Measurements from ENCODE around the gene JAKMIP3.

The JAKMIP3 gene

GRCh38 chr10:132065491-132066105, at the start of gene JAKMIP3:
TSS of gene JAKMIP3 (plus strand) at chr10:132065946. CDS start at chr10:132104809, 38,863 bp downstream.
- peak; percentile 88 for DNase-seq (ENCODE audit: low spot score)

- DNase-seq (ENCODE audit: low spot score), result no peak
Observed at GRCh38 chr10:132016514-132016913, 49.2 kb upstream of the JAKMIP3 start.

GRCh38 chr10:132018446-132018845, 47.3 kb upstream of the JAKMIP3 start:
- no peak for DNase-seq (ENCODE audit: low spot score)

GRCh38 chr10:132019366-132019765, 46.4 kb upstream of the JAKMIP3 start:
- DNase-seq (ENCODE audit: low spot score), result no peak

DNA sequence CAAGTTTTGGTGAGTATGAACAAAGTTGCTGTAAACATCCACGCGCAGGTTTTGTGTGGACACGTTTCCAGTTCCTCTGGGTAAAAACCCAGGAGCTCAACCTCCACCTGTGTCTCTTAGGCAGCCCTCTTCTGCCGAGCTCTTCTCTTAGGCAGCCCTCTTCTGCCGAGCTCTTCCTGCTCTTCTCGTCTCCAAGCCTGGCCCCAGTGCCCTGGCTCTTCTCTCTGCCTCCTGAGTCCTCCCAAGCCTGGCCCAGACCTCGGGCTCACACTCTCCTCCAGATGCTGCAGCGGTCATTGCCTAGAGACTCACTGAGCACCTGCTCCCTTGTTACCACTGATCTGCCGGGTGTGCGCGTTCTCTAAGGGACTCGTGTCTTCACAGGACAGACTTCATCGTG, 45.3 kb upstream of the JAKMIP3 start:
- DNase-seq (ENCODE audit: low spot score), result no peak

GRCh38 chr10:132021046-132021445, 44.7 kb upstream of the JAKMIP3 start:
- DNase-seq (ENCODE audit: low spot score), result no peak

GRCh38 chr10:132021504-132022143, 44.1 kb upstream of the JAKMIP3 start:
- DNase-seq (ENCODE audit: low spot score), result no peak

GRCh38 chr10:132022241-132022640, 43.5 kb upstream of the JAKMIP3 start:
- DNase-seq (ENCODE audit: low spot score), result no peak

GRCh38 chr10:132023092-132023811, 42.5 kb upstream of the JAKMIP3 start:
- DNase-seq (ENCODE audit: low spot score), result peak; percentile 76

- DNase-seq (ENCODE audit: low spot score), result no peak
Observed at GRCh38 chr10:132027423-132027983, 38.2 kb upstream of the JAKMIP3 start.

DNA sequence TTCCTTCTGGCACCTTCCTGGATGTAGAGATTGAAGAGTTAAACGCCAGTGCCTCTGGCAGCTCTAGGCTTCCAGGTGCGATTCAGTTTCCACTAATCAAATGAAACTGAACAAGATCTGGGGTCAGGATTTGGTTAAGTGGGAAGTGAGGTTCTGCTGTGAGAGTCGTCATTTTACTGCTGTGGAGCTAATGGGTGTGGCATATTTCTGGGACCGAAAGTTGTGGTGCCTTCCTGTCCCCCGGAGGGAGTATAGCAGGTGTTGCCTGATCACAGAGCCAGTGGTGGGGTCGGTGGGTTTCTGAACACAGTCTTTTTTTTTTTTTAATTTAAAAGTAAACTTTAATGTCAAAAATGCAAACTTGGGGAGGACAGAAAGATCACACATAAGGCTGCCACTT, 37.0 kb upstream of the JAKMIP3 start:
- DNase-seq (ENCODE audit: low spot score), result no peak

DNA sequence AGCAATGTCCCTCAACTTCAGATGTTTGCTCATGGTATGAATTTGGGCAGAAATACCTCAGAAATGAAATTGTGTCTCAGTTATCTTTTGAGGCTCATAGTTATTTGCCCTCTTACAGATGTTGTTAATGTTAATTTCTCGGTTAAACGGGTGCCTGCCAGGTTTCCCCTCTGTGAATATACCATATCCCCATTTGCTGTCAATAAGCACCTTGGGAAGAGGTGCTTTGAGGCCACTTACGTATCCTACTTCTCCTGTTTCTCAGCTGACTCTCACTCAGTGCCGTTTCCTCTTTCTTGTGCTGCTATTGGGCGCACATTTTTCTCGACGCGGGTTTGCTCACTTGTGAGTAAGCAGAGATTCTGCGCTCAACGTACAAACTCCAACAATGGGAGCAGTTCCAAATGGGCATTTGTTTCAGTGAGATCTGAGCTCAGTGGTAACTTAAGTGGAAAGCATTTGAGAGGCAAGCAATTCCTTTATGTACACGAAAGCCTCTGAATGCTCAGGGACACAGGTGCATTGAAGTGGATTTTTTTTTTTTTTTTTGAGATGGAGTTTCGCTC, 34.8 kb upstream of the JAKMIP3 start:
- no peak for DNase-seq (ENCODE audit: low spot score)

DNA sequence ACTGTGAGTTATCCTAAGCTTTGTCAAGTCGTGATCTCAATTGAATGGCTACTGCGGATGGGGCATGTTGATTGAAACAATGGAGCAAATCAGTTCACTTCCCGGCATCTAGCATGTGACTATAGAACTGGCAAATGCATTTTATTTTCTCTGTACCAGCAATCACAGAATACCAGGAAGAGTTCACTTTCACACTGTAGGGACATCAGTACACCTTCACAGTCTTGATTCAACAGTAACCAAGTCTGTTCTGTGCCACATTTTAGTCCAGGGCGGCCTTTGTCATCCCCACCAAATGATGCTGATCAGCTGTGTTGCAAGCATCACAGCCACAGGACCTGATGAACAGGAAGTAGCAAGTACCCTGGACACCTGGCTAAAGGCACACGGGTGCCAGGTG, 32.1 kb upstream of the JAKMIP3 start:
- no peak for DNase-seq (ENCODE audit: low spot score)

DNA sequence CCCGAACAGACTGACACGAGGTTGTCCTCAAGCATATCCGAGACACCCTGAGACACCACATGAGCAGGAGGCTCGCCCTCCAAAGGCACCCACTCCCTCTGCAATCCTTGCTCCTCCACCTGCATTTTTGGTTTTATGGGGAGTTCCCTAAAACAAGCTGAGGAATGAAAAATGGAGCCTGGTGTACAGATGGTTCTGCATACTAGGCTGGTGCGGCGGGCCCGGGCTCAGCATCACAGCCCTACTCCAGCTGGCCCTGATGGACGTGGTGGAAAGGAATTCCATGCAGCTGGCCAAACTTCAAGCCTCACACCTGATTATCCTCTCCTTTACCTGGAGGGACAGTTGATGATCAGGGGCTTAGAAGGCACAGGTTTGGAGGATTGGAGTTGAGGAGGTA, 30.3 kb upstream of the JAKMIP3 start:
- no peak for DNase-seq (ENCODE audit: low spot score)

DNA sequence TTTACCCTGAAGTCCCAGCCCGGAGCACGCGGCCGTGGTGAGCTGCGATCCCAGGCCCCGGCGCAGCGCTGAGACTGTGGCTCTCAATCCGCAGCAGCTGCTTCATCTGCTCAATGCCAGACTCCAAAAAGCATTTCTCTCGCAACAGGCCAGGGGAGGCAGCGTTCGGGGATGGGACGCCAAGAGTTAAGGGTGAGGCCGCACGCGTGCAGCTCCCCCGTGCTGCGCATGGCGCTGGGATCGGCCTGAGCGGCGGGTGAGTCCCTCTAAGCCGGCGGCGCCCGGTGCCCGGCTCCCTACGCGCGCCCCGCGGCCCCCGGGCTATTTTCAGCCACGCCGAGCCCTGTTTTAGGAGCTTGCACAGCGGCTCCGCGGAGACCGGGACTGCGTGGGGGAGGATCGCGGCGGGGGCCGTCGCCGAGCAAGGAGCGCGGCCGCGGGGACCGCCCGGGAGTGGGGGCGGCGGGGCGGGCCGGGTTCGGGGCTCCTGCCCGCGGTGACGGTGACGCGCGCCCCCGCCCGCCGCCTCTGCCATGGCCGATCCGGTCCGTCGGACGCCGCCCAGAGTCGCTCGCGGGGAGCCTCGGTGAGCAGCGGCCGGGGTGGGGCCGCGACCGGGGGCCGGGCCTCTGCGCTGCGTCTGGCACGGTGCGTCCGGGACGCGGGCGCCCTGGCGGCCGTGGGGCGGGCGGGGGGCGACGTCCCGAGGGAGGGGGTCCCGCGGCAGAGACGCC, 29.4 kb upstream of the JAKMIP3 start:
- DNase-seq (ENCODE audit: low spot score), result peak; percentile 25

GRCh38 chr10:132036887-132037675, 28.7 kb upstream of the JAKMIP3 start:
- peak; percentile 28 for DNase-seq (ENCODE audit: low spot score)

DNA sequence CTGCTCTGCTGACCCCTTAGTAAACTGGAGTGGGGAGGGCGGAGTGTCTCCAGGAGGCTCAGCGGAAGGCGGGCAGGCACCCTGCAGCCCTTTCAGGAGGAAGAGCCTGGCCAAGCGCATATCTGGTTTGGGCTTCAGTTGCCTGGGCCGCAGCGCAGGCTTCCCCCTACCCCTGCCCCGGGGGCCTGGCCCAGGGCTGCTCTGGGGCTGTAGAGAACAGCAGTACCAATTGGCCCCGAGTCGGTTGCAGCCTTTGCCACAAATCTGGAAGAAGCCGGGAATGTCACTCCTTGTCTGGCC, 28.1 kb upstream of the JAKMIP3 start:
- no peak for DNase-seq (ENCODE audit: low spot score)

DNA sequence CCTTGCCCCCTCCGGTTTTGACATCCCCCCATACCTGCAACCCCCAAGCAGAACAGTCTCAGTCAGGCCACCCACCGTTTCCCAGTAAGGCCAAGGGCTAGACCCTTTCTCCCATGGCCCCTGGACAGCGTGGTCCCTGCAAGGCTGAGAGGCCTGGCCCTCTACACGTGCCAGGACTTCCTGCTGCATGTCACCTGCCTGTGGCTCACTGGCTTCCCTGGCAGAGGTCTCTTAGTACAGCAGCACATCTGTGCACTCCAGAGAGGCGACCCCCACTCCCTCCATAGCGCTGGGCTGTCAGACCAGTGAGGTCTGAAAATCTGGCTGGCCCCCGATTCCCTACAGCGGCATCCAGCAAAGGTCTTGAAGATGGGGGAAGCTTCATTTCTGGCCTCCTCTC, 26.4 kb upstream of the JAKMIP3 start:
- DNase-seq (ENCODE audit: low spot score), result no peak

DNA sequence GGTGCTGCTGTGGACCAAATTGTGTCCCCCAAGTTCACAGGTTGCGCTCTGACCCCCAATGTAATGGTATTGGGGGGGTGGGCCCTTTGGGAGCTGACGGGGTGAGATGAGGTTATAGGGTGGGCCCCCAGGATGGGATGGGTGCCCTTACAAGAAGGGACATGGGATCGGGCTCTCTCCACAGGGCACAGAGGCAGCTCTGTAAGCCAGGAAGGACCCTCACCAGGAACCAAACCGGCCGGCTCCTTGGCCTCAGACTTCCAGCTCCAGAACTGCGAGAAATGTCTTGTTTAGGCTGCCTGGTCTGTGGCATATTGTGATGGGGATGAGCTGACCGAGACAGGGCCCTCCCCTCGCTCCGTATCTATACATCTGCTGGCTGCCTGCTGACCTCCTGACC, 25.7 kb upstream of the JAKMIP3 start:
- DNase-seq (ENCODE audit: low spot score), result no peak

DNA sequence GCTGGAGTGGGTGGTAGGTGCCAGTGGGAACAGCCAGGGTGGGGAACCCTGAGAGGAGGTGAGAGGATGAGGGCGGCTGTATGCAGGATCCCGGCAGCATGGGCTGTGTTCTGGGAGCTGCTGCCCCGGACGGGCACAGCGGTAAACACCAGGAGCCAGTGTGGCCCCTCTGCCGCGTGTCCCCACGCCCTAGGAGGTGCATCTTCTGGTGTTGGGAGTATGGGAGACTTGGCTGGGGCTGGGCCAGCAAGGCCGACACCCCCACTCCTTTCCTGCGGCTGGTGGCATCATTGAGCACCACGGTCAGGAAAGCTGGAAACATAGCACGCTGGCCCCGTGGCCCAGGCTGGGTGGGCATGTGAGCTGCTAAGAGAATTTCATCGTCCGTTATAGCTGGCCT, 24.4 kb upstream of the JAKMIP3 start:
- no peak for DNase-seq (ENCODE audit: low spot score)
